Ovary (tissue), 3 donors: ENCODE measurements around the gene KIF26A.

ENCODE experiments used
- POLR2A ChIP-seq: fragments of 450-650 bp; IDR thresholded peaks from one replicate; pipeline ENCODE4 v1.6.1; 2017; ENCODE audit warnings: antibody characterized with exemption, mild to moderate bottlenecking, moderate library complexity
- TF ChIP-seq, protein P1 (sequence below), 3 donors: fragments of 450-650 bp in 2 of 3; fragments of 200-600 bp in 1 of 3; IDR thresholded peaks; one replicate each; pipeline versions ENCODE4 v1.5.1 to v1.8.0; 2016 to 2022; ENCODE audit warnings: antibody characterized with exemption in 3 of 3, mild to moderate bottlenecking in 1 of 3
- donor health status: DM: no; HTN: no; CAD: no.

GRCh38 chr14:104195361-104195760 is 57.0 kb downstream of the KIF26A start:
- TF ChIP-seq, protein P1, sequence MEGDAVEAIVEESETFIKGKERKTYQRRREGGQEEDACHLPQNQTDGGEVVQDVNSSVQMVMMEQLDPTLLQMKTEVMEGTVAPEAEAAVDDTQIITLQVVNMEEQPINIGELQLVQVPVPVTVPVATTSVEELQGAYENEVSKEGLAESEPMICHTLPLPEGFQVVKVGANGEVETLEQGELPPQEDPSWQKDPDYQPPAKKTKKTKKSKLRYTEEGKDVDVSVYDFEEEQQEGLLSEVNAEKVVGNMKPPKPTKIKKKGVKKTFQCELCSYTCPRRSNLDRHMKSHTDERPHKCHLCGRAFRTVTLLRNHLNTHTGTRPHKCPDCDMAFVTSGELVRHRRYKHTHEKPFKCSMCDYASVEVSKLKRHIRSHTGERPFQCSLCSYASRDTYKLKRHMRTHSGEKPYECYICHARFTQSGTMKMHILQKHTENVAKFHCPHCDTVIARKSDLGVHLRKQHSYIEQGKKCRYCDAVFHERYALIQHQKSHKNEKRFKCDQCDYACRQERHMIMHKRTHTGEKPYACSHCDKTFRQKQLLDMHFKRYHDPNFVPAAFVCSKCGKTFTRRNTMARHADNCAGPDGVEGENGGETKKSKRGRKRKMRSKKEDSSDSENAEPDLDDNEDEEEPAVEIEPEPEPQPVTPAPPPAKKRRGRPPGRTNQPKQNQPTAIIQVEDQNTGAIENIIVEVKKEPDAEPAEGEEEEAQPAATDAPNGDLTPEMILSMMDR (IDR thresholded peaks at IDR 0.05) = no peak
- TF ChIP-seq POLR2A = no peak
